WERI-Rb-1 (cell line): ENCODE data around the gene PKNOX2.
"Not testable (repeated sequence)": the region's sequence is repeated elsewhere in the genome, so short reads cannot be mapped to it uniquely, and the experiment has no call there.

ENCODE experiments used
- DNase-seq: peaks from one replicate; pipeline ENCODE4 v3.0.0-alpha.2; 2020
- H3K27ac ChIP-seq: fragments of 250-450 bp; sonication (Bioruptor Pico); 2 replicates; pipeline ENCODE4 v1.5.1; 2020; ENCODE audit warnings: mild to moderate bottlenecking, moderate library complexity
- H3K27me3 ChIP-seq: fragments of 250-450 bp; sonication (Bioruptor Pico); 2 replicates; pipeline ENCODE4 v1.5.1; 2021; ENCODE audit warnings: mild to moderate bottlenecking, low read depth, moderate library complexity; ENCODE audit not compliant: insufficient read depth, severe bottlenecking
- H3K36me3 ChIP-seq: fragments of 250-450 bp; sonication (Bioruptor Pico); 2 replicates; pipeline ENCODE4 v1.5.1; 2020; ENCODE audit warnings: mild to moderate bottlenecking, moderate library complexity
- H3K4me3 ChIP-seq: 2 replicates; pipeline ENCODE4 v1.5.1; 2011; ENCODE audit warnings: low read depth, mild to moderate bottlenecking, control low read depth, low read length
- H3K9me3 ChIP-seq: fragments of 250-450 bp; sonication (Bioruptor Pico); 2 replicates; pipeline ENCODE4 v1.5.1; 2021; ENCODE audit warnings: mild to moderate bottlenecking, moderate library complexity; ENCODE audit not compliant: severe bottlenecking
- TF ChIP-seq, protein P1 (sequence below): IDR thresholded peaks from 2 replicates; pipeline ENCODE4 v1.5.1; 2011; ENCODE audit warnings: low read depth, mild to moderate bottlenecking, control low read depth, inconsistent platforms, low read length

PKNOX2 gene

GRCh38 chr11:125221461-125221860, 56.9 kb downstream of the PKNOX2 start:
- Histone ChIP-seq H3K4me3 (no peak overlapping the region), H3K9me3 (no peaks in the 10 kb centered on the region), H3K36me3 (no peaks in the 10 kb centered on the region), H3K27me3 (no peaks in the 10 kb centered on the region), H3K27ac (no peak overlapping the region)
- DNase-seq: no peak
- TF ChIP-seq, protein P1, sequence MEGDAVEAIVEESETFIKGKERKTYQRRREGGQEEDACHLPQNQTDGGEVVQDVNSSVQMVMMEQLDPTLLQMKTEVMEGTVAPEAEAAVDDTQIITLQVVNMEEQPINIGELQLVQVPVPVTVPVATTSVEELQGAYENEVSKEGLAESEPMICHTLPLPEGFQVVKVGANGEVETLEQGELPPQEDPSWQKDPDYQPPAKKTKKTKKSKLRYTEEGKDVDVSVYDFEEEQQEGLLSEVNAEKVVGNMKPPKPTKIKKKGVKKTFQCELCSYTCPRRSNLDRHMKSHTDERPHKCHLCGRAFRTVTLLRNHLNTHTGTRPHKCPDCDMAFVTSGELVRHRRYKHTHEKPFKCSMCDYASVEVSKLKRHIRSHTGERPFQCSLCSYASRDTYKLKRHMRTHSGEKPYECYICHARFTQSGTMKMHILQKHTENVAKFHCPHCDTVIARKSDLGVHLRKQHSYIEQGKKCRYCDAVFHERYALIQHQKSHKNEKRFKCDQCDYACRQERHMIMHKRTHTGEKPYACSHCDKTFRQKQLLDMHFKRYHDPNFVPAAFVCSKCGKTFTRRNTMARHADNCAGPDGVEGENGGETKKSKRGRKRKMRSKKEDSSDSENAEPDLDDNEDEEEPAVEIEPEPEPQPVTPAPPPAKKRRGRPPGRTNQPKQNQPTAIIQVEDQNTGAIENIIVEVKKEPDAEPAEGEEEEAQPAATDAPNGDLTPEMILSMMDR: no peak

GRCh38 chr11:125222494-125222893, 57.9 kb downstream of the PKNOX2 start:
- Histone ChIP-seq H3K27me3 (no peaks in the 10 kb centered on the region), H3K36me3 (no peaks in the 10 kb centered on the region), H3K27ac (no peak overlapping the region), H3K9me3 (no peaks in the 10 kb centered on the region), H3K4me3 (no peak overlapping the region)
- DNase-seq: no peak
- TF ChIP-seq, protein P1: no peak

DNA sequence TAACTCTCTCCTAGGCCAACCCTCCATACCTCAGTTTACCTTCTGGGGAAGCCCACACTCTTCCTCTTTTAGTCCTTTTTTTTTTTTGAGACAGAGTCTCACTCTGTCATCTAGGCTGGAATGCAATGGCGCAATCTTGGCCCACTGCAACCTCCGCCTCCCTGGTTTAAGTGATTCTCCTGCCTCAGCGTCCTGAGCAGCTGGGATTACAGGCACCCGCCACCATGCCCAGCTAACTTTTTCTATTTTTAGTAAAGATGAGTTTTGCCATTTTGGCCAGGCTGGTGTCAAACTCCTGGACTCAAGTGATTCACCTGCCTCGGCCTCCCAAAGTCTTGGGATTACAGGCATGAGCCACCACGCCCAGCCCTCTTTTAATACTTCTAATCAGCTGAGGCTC, 58.6 kb downstream of the PKNOX2 start:
- not testable (repeated sequence) for H3K4me3 ChIP-seq, H3K27ac ChIP-seq, H3K9me3 ChIP-seq, H3K27me3 ChIP-seq, H3K36me3 ChIP-seq, DNase-seq

DNA sequence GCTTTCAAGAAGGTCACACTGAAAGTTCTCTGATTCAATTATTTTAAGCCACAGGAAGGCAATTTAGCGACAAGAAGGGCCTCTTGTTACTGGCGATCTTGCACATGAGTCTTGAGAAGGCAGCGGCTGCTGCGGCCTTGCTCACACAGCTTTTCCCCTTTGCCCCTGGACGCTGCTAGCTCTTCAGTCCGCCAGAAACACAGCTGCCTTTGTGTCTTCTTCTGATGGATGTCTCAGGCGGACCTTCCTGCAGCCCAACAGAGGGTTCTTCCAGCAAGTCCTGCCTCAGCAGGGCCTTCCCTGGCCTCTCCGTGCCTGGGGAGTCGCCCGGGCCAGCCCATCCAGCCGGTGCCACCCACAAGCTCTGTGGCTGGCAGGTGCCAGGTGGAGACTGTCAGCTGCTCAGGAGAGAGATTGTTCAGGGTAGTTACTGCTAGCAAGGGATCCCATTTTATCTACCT, 59.4 kb downstream of the PKNOX2 start:
- no peaks in the 10 kb centered on the region for H3K27me3 ChIP-seq
- DNase-seq: no peak
- H3K36me3 ChIP-seq: no peaks in the 10 kb centered on the region
- TF ChIP-seq, protein P1: no peak
- H3K9me3 ChIP-seq: no peaks in the 10 kb centered on the region
- H3K4me3 ChIP-seq: no peak overlapping the region
- H3K27ac ChIP-seq: no peak overlapping the region

GRCh38 chr11:125224391-125225021, 60.0 kb downstream of the PKNOX2 start:
- TF ChIP-seq, protein P1: peak; percentile 39
- no peak overlapping the region for H3K4me3 ChIP-seq
- no peak overlapping the region for H3K27ac ChIP-seq
- H3K27me3 ChIP-seq: no peaks in the 10 kb centered on the region
- no peaks in the 10 kb centered on the region for H3K9me3 ChIP-seq
- DNase-seq: peak; percentile 60
- H3K36me3 ChIP-seq: no peaks in the 10 kb centered on the region

GRCh38 chr11:125225401-125225800, 60.9 kb downstream of the PKNOX2 start:
- TF ChIP-seq, protein P1: no peak
- H3K36me3 ChIP-seq: no peaks in the 10 kb centered on the region
- no peaks in the 10 kb centered on the region for H3K9me3 ChIP-seq
- no peaks in the 10 kb centered on the region for H3K27me3 ChIP-seq
- no peak overlapping the region for H3K4me3 ChIP-seq
- no peak for DNase-seq
- no peak overlapping the region for H3K27ac ChIP-seq
